ENCODE results near the gene POLR2H. TPM values are rescaled to one million over a fixed set of nuclear protein-coding genes. Genes with fewer than 3 reads are reported as not detected.

The POLR2H gene
- total and polyA plus RNA-seq, 10 of the 15 experiments (the other 5 are each of a cell fraction or from before 2014, with no cell fraction given): 74.2 to 357 (median 143) TPM

DNA sequence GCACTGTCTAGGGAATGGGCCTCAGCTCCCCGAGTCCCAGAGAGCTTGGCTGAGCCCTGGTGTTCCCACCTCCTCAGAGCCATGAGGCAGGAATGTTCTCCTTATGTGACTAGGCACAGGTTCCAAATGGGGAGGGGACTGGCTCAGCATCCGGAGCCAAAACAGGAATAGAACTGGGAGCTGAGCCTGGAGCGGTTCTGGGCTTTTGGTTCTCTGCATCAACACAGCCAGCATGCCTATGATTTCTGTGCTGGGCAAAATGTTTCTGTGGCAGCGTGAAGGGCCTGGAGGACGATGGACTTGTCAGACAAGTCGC, 24.2 kb upstream of the POLR2H start, which contains the start of gene FAM131A:
FAM131A (plus strand) TSS at position 202 of the 316 bp plus-strand sequence; CDS start at position 233, 31 bp downstream.
- in situ Hi-C loops (cut with MboI): no loop called here
- Histone ChIP-seq H3K27ac (ENCODE audit: control insufficient read depth, insufficient read depth) (no peak within 1 kb of the TSS; the same call in 1 of the 2 replicates), H4K20me1 (ENCODE audit: control insufficient read depth, insufficient read depth) (peaks cover 2% of the 10 kb centered on the region), H3K79me2 (ENCODE audit: control insufficient read depth, insufficient read depth, low read length) (no peaks in the 10 kb centered on the region), H3K36me3 (ENCODE audit: control insufficient read depth in 2 of 2, insufficient read depth in 2 of 2, low read length in 1 of 2) (peaks cover 9 to 15% of the 10 kb centered on the region in 2 experiments), H3K4me2 (ENCODE audit: control insufficient read depth, insufficient read depth) (peak within 1 kb of the TSS; percentile 94), H2AFZ (ENCODE audit: control insufficient read depth, low read depth, low read length) (peak within 1 kb of the TSS; percentile 19), H3K27me3 (replicated peaks in 1 of 2; ENCODE audit: control insufficient read depth in 2 of 2, insufficient read depth in 2 of 2, low read length in 1 of 2) (no peaks in the 10 kb centered on the region), H3K4me3 (peak within 1 kb of the TSS; percentile 80), H3K4me1 (ENCODE audit: control insufficient read depth, insufficient read depth, low read length) (peaks cover 11% of the 10 kb centered on the region), H3K9me3 (replicated peaks; ENCODE audit: control insufficient read depth, insufficient read depth, low read length) (no peaks in the 10 kb centered on the region), H3K9ac (ENCODE audit: control insufficient read depth, insufficient read depth, low read length) (peak within 1 kb of the TSS; percentile 45; the same call in 1 of the 2 replicates)
- ChIA-PET SMC1A (ENCODE audit: uncharacterized antibody, unreplicated experiment) (no interaction called here), RAD21 (ENCODE audit: unreplicated experiment) (no interaction called here), CTCF (interaction anchor here (1.2 kb wide), 1 partner anchor 18 kb away, joined by 6 read pairs; no protein-coding TSS in a partner anchor), POLR2A (interaction anchor here (0.8 kb wide), 1 partner anchor 38 kb away, joined by 3 read pairs; no protein-coding TSS in a partner anchor)
- ATAC-seq: no peak
- DNase-seq (ENCODE audit: low read depth, low spot score): no peak
- no peak for TF ChIP-seq RBBP5 (conservative IDR thresholded peaks at IDR 0.05)
- no peak for TF ChIP-seq RUNX3 (IDR thresholded peaks at IDR 0.05; ENCODE audit: low read length)
- TF ChIP-seq SMC3 (IDR thresholded peaks at IDR 0.05; ENCODE audit: borderline replicate concordance, low read length): no peak
- TF ChIP-seq SREBF2 (IDR thresholded peaks at IDR 0.05; ENCODE audit: low read length): no peak
- no peak for TF ChIP-seq HDAC2 (IDR thresholded peaks at IDR 0.05)
- TF ChIP-seq HDGF (IDR thresholded peaks at IDR 0.05): no peak
- no peak for TF ChIP-seq CBX3 (IDR thresholded peaks at IDR 0.05; ENCODE audit: borderline replicate concordance, low read depth)
- intact Hi-C loops (cut with micrococcal nuclease; ENCODE audit: unreplicated experiment): no loop called here
- no TSS peak for BruUV-seq (replicated peaks)
- FAIRE-seq: no peak
- 76% methylated on average over 6 of the region's 6 CpGs for WGBS (ENCODE audit: insufficient coverage, insufficient replicate concordance, low lambda C conversion rate, missing lambda C conversion rate)

DNA sequence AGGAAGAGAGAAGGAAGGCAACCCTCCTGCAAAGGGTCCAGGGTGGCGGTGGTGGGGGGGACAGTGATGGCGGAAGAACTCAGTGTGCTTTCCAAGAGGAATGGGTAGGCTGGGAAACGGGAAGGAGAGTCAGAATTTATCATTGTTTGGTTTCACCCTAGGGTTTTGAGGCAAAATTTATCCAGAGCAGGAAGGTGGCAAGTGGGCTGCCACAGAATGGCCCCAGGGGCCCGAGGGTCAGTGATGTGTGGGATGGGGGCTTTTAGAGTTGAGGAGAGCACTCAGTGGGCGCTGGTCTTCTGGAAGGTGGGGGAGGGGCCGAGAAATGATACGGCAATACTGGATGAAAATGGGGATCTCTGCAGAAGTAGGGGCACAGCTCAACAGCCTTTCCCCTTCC, 23.5 kb upstream of the POLR2H start:
- ChIA-PET SMC1A (ENCODE audit: uncharacterized antibody, unreplicated experiment) (no interaction called here), RAD21 (ENCODE audit: unreplicated experiment) (no interaction called here), CTCF (interaction anchor here (1.2 kb wide), 1 partner anchor 17 kb away, joined by 6 read pairs; no protein-coding TSS in a partner anchor), POLR2A (no interaction called here)
- H2AFZ ChIP-seq (ENCODE audit: control insufficient read depth, low read depth, low read length): no peak overlapping the region
- H3K9ac ChIP-seq (ENCODE audit: control insufficient read depth, insufficient read depth, low read length): no peak overlapping the region
- H3K36me3 ChIP-seq (ENCODE audit: control insufficient read depth in 2 of 2, insufficient read depth in 2 of 2, low read length in 1 of 2): peaks cover 7 to 9% of the 10 kb centered on the region in 2 experiments
- intact Hi-C loops (cut with micrococcal nuclease; ENCODE audit: unreplicated experiment): no loop called here
- H3K4me1 ChIP-seq (ENCODE audit: control insufficient read depth, insufficient read depth, low read length): peaks cover 11% of the 10 kb centered on the region
- H3K27me3 ChIP-seq (replicated peaks in 1 of 2; ENCODE audit: control insufficient read depth in 2 of 2, insufficient read depth in 2 of 2, low read length in 1 of 2): no peaks in the 10 kb centered on the region
- H3K4me2 ChIP-seq (ENCODE audit: control insufficient read depth, insufficient read depth): no peak overlapping the region
- no peaks in the 10 kb centered on the region for H3K9me3 ChIP-seq (replicated peaks; ENCODE audit: control insufficient read depth, insufficient read depth, low read length)
- ATAC-seq (no peak), FAIRE-seq (no peak), DNase-seq (ENCODE audit: low read depth, low spot score) (no peak)
- BruUV-seq (replicated peaks): no TSS peak
- H3K4me3 ChIP-seq: no peak overlapping the region
- no peak overlapping the region for H3K27ac ChIP-seq (ENCODE audit: control insufficient read depth, insufficient read depth)
- H3K79me2 ChIP-seq (ENCODE audit: control insufficient read depth, insufficient read depth, low read length): no peaks in the 10 kb centered on the region
- H4K20me1 ChIP-seq (ENCODE audit: control insufficient read depth, insufficient read depth): peaks cover 2% of the 10 kb centered on the region
- in situ Hi-C loops (cut with MboI): no loop called here
- WGBS (ENCODE audit: insufficient coverage, insufficient replicate concordance, low lambda C conversion rate, missing lambda C conversion rate): 54% methylated on average over 7 of the region's 7 CpGs
- TF ChIP-seq RFX5 (IDR thresholded peaks at IDR 0.05; ENCODE audit: low read depth, low read length): no peak
- no peak for TF ChIP-seq NFXL1 (IDR thresholded peaks at IDR 0.05; ENCODE audit: borderline replicate concordance)
- no peak for TF ChIP-seq CEBPB (IDR thresholded peaks at IDR 0.05; ENCODE audit: borderline replicate concordance in 1 of 2, low read depth in 2 of 2, low read length in 2 of 2)
- TF ChIP-seq, protein P1, sequence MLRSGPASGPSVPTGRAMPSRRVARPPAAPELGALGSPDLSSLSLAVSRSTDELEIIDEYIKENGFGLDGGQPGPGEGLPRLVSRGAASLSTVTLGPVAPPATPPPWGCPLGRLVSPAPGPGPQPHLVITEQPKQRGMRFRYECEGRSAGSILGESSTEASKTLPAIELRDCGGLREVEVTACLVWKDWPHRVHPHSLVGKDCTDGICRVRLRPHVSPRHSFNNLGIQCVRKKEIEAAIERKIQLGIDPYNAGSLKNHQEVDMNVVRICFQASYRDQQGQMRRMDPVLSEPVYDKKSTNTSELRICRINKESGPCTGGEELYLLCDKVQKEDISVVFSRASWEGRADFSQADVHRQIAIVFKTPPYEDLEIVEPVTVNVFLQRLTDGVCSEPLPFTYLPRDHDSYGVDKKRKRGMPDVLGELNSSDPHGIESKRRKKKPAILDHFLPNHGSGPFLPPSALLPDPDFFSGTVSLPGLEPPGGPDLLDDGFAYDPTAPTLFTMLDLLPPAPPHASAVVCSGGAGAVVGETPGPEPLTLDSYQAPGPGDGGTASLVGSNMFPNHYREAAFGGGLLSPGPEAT (IDR thresholded peaks at IDR 0.05; ENCODE audit: low read depth): no peak
- no peak for TF ChIP-seq FOS (IDR thresholded peaks at IDR 0.05; ENCODE audit: borderline replicate concordance, extremely low read depth, insufficient read length)
- TF ChIP-seq SUZ12 (IDR thresholded peaks at IDR 0.05; ENCODE audit: unreplicated experiment): no peak
- TF ChIP-seq SREBF2 (IDR thresholded peaks at IDR 0.05; ENCODE audit: low read length): no peak
- TF ChIP-seq POLR2AphosphoS5 (IDR thresholded peaks at IDR 0.05; ENCODE audit: low read length): no peak
- no peak for TF ChIP-seq CHD4 (IDR thresholded peaks at IDR 0.05)
- TF ChIP-seq CHD1 (IDR thresholded peaks at IDR 0.05; ENCODE audit: low read depth, low read length): no peak
- TF ChIP-seq, protein P2, sequence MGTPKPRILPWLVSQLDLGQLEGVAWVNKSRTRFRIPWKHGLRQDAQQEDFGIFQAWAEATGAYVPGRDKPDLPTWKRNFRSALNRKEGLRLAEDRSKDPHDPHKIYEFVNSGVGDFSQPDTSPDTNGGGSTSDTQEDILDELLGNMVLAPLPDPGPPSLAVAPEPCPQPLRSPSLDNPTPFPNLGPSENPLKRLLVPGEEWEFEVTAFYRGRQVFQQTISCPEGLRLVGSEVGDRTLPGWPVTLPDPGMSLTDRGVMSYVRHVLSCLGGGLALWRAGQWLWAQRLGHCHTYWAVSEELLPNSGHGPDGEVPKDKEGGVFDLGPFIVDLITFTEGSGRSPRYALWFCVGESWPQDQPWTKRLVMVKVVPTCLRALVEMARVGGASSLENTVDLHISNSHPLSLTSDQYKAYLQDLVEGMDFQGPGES (IDR thresholded peaks at IDR 0.05): no peak
- no peak for TF ChIP-seq POLR2A (IDR thresholded peaks at IDR 0.05; ENCODE audit: low read depth, low read length)
- TF ChIP-seq EZH2 (IDR thresholded peaks at IDR 0.05; ENCODE audit: borderline replicate concordance, control insufficient read depth, low read depth, low read length): no peak

Data from GM12878 (cell line).